B cell (primary cell): Measurements from ENCODE around the gene VSTM2B. TPM values are rescaled to one million over a fixed set of nuclear protein-coding genes. Genes with fewer than 3 reads are reported as not detected.

ENCODE experiments used
- ATAC-seq: fragments of 200-7000 bp; cut with Tn5 transposase; one replicate; pipeline ENCODE4 v1.10.0; 2021; ENCODE audit warnings: low read depth, mild to moderate bottlenecking, moderate number of reproducible peaks, moderate library complexity
- CTCF ChIA-PET: fragments of 350-600 bp; sonication (Branson Sonifier 250); formaldehyde crosslinking; loops from one replicate; lab custom pipeline; 2021; ENCODE audit warnings: antibody characterized with exemption, inconsistent platforms; lab: Charles Lee
- POLR2A ChIA-PET: fragments of 350-600 bp; sonication (Branson Sonifier 250); formaldehyde crosslinking; loops from one replicate; lab custom pipeline; 2021; ENCODE audit warnings: antibody characterized with exemption; lab: Charles Lee
- DNase-seq: peaks from one replicate; pipeline ENCODE4 v3.0.0; 2013
- H2AFZ ChIP-seq: 2 replicates; pipeline ENCODE4 v1.6.1; 2012; ENCODE audit warnings: mild to moderate bottlenecking, low read depth, low read length; ENCODE audit not compliant: insufficient read depth, poor library complexity, severe bottlenecking
- H3K27ac ChIP-seq, 2 donors: 1 replicate in 1 of 2; 2 replicates in 1 of 2; pipeline ENCODE4 v1.5.1; 2012 to 2013; ENCODE audit warnings: low read length in 2 of 2, mild to moderate bottlenecking in 2 of 2, moderate library complexity in 1 of 2
- H3K27me3 ChIP-seq, 4 experiments: fragments of 200-600 bp in 1 of 4; sonication (generic) in 1 of 4; replicated peaks in 1 of 4; 1 replicate in 2 of 4; 2 replicates in 2 of 4; pipeline versions ENCODE4 v1.6.1 to v1.7.0; 2013 to 2016; ENCODE audit warnings: low read length in 3 of 4, mild to moderate bottlenecking in 2 of 4, mixed read lengths in 1 of 4, moderate library complexity in 1 of 4; ENCODE audit not compliant: insufficient read depth in 4 of 4, control insufficient read depth in 3 of 4; ENCODE audit errors: control extremely low read depth in 1 of 4
- H3K36me3 ChIP-seq, 2 experiments: replicated peaks in 1 of 2; 1 replicate in 1 of 2; 2 replicates in 1 of 2; pipeline versions ENCODE4 v1.6.1 to v1.7.1; 2013; ENCODE audit warnings: low read length in 1 of 2; ENCODE audit not compliant: insufficient read depth in 2 of 2, control insufficient read depth in 1 of 2; ENCODE audit errors: control extremely low read depth in 1 of 2, extremely low read depth in 1 of 2
- H3K4me1 ChIP-seq, 2 donors: fragments of 200-600 bp in 1 of 2; sonication (generic) in 1 of 2; 1 replicate in 1 of 2; 2 replicates in 1 of 2; pipeline versions ENCODE4 v1.5.1 to v1.6.1; 2013 to 2017; ENCODE audit warnings: low read length in 2 of 2; ENCODE audit not compliant: control insufficient read depth in 2 of 2, insufficient read depth in 2 of 2
- H3K4me2 ChIP-seq: replicated peaks from 2 replicates; pipeline ENCODE3; 2012; ENCODE audit warnings: mild to moderate bottlenecking, low read depth, low read length; ENCODE audit not compliant: poor library complexity, severe bottlenecking
- H3K4me3 ChIP-seq, 5 experiments: fragments of 200-600 bp in 1 of 5; sonication (generic) in 1 of 5; 1 replicate in 3 of 5; 2 replicates in 2 of 5; pipeline versions ENCODE4 v1.5.1 to v1.7.0; 2011 to 2016; ENCODE audit warnings: low read length in 4 of 5, mild to moderate bottlenecking in 4 of 5, low read depth in 2 of 5, control low read depth in 1 of 5, moderate library complexity in 1 of 5; ENCODE audit not compliant: insufficient read depth in 1 of 5; ENCODE audit errors: control extremely low read depth in 1 of 5, extremely low read depth in 1 of 5
- H3K79me2 ChIP-seq: fragments of 200-600 bp; sonication (generic); one replicate; pipeline ENCODE4 v1.6.0; 2016; ENCODE audit warnings: low read length; ENCODE audit not compliant: control insufficient read depth, insufficient read depth
- H3K9ac ChIP-seq: fragments of 200-600 bp; sonication (generic); 2 replicates; pipeline ENCODE4 v1.6.1; 2017; ENCODE audit warnings: mild to moderate bottlenecking, low read length, moderate library complexity
- H3K9me3 ChIP-seq, 3 donors: one replicate each; pipeline versions ENCODE4 v1.6.1 to v1.7.1; 2013; ENCODE audit warnings: low read length in 2 of 3; ENCODE audit not compliant: control insufficient read depth in 2 of 3, insufficient read depth in 1 of 3; ENCODE audit errors: control extremely low read depth in 1 of 3
- H4K20me1 ChIP-seq: 2 replicates; pipeline ENCODE4 v1.6.0; 2012; ENCODE audit warnings: mild to moderate bottlenecking, low read length; ENCODE audit not compliant: insufficient read depth, control insufficient read depth, poor library complexity, severe bottlenecking
- H3K27ac Mint-ChIP-seq: one replicate; pipeline ENCODE4 v1.8.0; 2021; ENCODE audit warnings: mixed read lengths
- H3K27me3 Mint-ChIP-seq: one replicate; pipeline ENCODE4 v1.8.0; 2021; ENCODE audit warnings: mixed read lengths
- H3K4me1 Mint-ChIP-seq: one replicate; pipeline ENCODE4 v1.8.0; 2021; ENCODE audit warnings: mixed read lengths
- H3K4me3 Mint-ChIP-seq: one replicate; pipeline ENCODE4 v1.8.0; 2021; ENCODE audit warnings: mixed read lengths
- H3K9me3 Mint-ChIP-seq: one replicate; pipeline ENCODE4 v1.8.0; 2022; ENCODE audit warnings: mixed read lengths; ENCODE audit not compliant: insufficient read depth
- EZH2 ChIP-seq: IDR thresholded peaks from 2 replicates; pipeline ENCODE4 v1.6.1; 2012; ENCODE audit warnings: borderline replicate concordance, low read depth, mild to moderate bottlenecking, moderate library complexity, low read length; ENCODE audit not compliant: insufficient read depth, poor library complexity, severe bottlenecking
- WGBS: methylation state at CpG from one replicate; pipeline ENCODE4 v1.1.5; 2013; ENCODE audit warnings: missing lambda C conversion rate; ENCODE audit not compliant: insufficient coverage; 5-methylcytosine and 5-hydroxymethylcytosine counted together
- intact Hi-C: fragments of 100-400 bp; cut with micrococcal nuclease; formaldehyde crosslinking; loops from one replicate; pipeline ENCODE4 v1.10.0; 2022
- polyA plus RNA-seq: library from polyadenylated mRNA; depleted of rRNA; stranded (reverse); fragments of >200 nt; gene quantifications from 2 replicates; pipeline ENCODE4 v1.2.3, GENCODE V29; 2012
- total RNA-seq, 2 donors: library from RNA; stranded (reverse); fragments of 120-200 nt in 1 of 2; gene quantifications; 1 replicate in 1 of 2; 2 replicates in 1 of 2; pipeline versions ENCODE4 v1.2.3 to v1.2.4, GENCODE V29; 2013 to 2022
- TF ChIP-seq, protein P1 (sequence below): fragments of 200-600 bp; IDR thresholded peaks from one replicate; pipeline ENCODE4 v1.8.0; 2022; ENCODE audit warnings: antibody characterized with exemption, mild to moderate bottlenecking

Gene VSTM2B
- total and polyA plus RNA-seq, 2 donors (not counting 1 experiment from before 2014, with no cell fraction given) = not detected

DNA sequence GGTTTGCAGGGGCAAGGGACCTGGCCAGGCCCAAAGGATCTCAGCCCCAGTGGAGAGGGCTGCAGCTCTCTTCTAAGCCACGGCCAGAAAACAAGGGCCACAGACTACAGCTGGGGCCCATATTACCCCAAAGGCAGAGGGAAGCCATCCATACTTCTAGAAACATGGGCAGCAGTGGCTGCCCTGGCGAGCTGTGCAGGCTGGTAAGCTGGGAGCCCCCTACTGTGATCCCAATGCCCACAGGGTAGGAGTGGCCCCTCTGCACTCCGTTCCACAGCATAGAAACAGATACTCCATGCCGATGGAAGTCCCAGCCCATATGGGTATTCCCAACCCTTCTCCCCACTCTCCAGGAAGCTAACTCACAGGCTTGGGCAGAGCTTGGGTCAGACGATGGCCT, 25.1 kb downstream of the VSTM2B start:
- Mint-ChIP-seq H3K27me3 (peaks cover 20% of the 10 kb centered on the region), H3K4me3 (no peak overlapping the region), H3K9me3 (peaks cover 14% of the 10 kb centered on the region), H3K4me1 (no peaks in the 10 kb centered on the region), H3K27ac (no peak overlapping the region)
- Histone ChIP-seq H3K4me1 (no peaks in the 10 kb centered on the region), H3K36me3 (no peaks in the 10 kb centered on the region), H3K4me3 (no peak overlapping the region), H3K79me2 (no peaks in the 10 kb centered on the region), H3K27me3 (no peaks in the 10 kb centered on the region), H3K27ac (no peak overlapping the region), H3K9me3 (peaks cover 0 to 15% (median 0%) of the 10 kb centered on the region in 3 donors), H2AFZ (no peak overlapping the region), H4K20me1 (no peaks in the 10 kb centered on the region), H3K9ac (no peak overlapping the region), H3K4me2 (no peak overlapping the region)
- WGBS = 86% methylated on average over 5 of the region's 5 CpGs
- CTCF ChIA-PET = interaction anchor here (0.5 kb wide), 1 partner anchor 775 kb away, joined by 4 read pairs; no protein-coding TSS in a partner anchor
- intact Hi-C loops = no loop called here
- ATAC-seq (no peak), DNase-seq (no peak)
- POLR2A ChIA-PET = interaction anchor here (0.7 kb wide), 1 partner anchor 164 kb away, joined by 3 read pairs; the partner anchor contains the start of gene C19orf12
- no peak for TF ChIP-seq EZH2
- TF ChIP-seq, protein P1, sequence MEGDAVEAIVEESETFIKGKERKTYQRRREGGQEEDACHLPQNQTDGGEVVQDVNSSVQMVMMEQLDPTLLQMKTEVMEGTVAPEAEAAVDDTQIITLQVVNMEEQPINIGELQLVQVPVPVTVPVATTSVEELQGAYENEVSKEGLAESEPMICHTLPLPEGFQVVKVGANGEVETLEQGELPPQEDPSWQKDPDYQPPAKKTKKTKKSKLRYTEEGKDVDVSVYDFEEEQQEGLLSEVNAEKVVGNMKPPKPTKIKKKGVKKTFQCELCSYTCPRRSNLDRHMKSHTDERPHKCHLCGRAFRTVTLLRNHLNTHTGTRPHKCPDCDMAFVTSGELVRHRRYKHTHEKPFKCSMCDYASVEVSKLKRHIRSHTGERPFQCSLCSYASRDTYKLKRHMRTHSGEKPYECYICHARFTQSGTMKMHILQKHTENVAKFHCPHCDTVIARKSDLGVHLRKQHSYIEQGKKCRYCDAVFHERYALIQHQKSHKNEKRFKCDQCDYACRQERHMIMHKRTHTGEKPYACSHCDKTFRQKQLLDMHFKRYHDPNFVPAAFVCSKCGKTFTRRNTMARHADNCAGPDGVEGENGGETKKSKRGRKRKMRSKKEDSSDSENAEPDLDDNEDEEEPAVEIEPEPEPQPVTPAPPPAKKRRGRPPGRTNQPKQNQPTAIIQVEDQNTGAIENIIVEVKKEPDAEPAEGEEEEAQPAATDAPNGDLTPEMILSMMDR = no peak

DNA sequence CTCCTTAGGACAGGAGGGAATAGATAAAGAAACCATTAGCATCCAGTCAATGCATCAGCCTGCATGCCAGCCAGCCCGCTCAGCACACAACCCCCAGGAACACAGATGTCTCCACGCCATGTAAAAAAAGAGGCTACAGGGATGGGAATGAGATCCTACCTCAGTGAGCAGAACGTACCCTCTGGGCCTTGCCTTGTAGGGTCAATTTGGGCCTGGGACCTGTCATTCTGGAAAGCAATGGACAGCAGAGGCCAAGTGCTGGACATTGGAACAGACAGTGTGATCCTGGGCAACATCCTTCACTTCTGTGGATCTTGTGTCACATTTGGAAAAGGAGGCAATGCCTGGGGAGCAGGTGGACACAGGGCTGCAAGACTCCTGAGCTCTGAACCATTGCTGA, 26.0 kb downstream of the VSTM2B start:
- no peaks in the 10 kb centered on the region for H3K4me1 Mint-ChIP-seq
- Histone ChIP-seq H2AFZ (no peak overlapping the region), H3K4me2 (no peak overlapping the region), H3K4me3 (no peak overlapping the region), H3K4me1 (no peaks in the 10 kb centered on the region), H3K79me2 (no peaks in the 10 kb centered on the region), H4K20me1 (no peaks in the 10 kb centered on the region), H3K36me3 (no peaks in the 10 kb centered on the region), H3K27ac (no peak overlapping the region), H3K9me3 (peaks cover 0 to 13% (median 0%) of the 10 kb centered on the region in 3 donors), H3K9ac (no peak overlapping the region), H3K27me3 (no peaks in the 10 kb centered on the region)
- no peak for ATAC-seq
- POLR2A ChIA-PET = no interaction called here
- H3K27ac Mint-ChIP-seq = no peak overlapping the region
- intact Hi-C loops = no loop called here
- CTCF ChIA-PET = no interaction called here
- no peak for TF ChIP-seq EZH2
- TF ChIP-seq, protein P1 = no peak
- 82% methylated on average over 3 of the region's 3 CpGs for WGBS
- DNase-seq = no peak
- no peak overlapping the region for H3K4me3 Mint-ChIP-seq
- peaks cover 18% of the 10 kb centered on the region for H3K27me3 Mint-ChIP-seq
- H3K9me3 Mint-ChIP-seq = peaks cover 17% of the 10 kb centered on the region
